RWPE1 (cell line): ENCODE measurements around the gene STIP1.

Source experiments
- CTCF ChIA-PET: fragments of 350-600 bp; sonication (Branson Sonifier 250); formaldehyde crosslinking; extraction: SDS; loops from one replicate; lab custom pipeline; 2021; lab: Yijun Ruan, JAX
- POLR2A ChIA-PET: fragments of 400-600 bp; formaldehyde crosslinking; extraction: SDS; loops from one replicate; lab custom pipeline; 2020; ENCODE audit warnings: antibody characterized with exemption; ENCODE audit not compliant: low non-redundant PET; lab: Yijun Ruan, JAX
- DNase-seq: peaks from one replicate; pipeline ENCODE4 v3.0.0; 2012; ENCODE audit warnings: low spot score
- H3K27ac ChIP-seq: fragments of 450-650 bp; 2 replicates; pipeline ENCODE4 v1.5.1; 2017
- CTCF ChIP-seq: fragments of 450-650 bp; conservative IDR thresholded peaks from 2 replicates; pipeline ENCODE4 v1.5.1; 2017; ENCODE audit warnings: low read depth, mild to moderate bottlenecking

Gene STIP1

GRCh38 chr11:64150051-64150450 is 35.9 kb upstream of the STIP1 start:
- TF ChIP-seq CTCF = no peak
- ChIA-PET POLR2A (no interaction called here), CTCF (interaction anchor here (0.5 to 4.6 kb wide), 6 partner anchors 11 to 150 kb away, joined by 3 to 45 read pairs (median 4); no protein-coding TSS in a partner anchor)
- no peak for DNase-seq
- no peak overlapping the region for H3K27ac ChIP-seq

GRCh38 chr11:64150481-64151239 is 35.3 kb upstream of the STIP1 start:
- no peak for DNase-seq
- ChIA-PET POLR2A (no interaction called here), CTCF (interaction anchor here (0.5 to 4.6 kb wide), 5 partner anchors 12 to 298 kb away, joined by 3 to 45 read pairs (median 5); no protein-coding TSS in a partner anchor)
- TF ChIP-seq CTCF = no peak
- no peak overlapping the region for H3K27ac ChIP-seq

- H3K27ac ChIP-seq = no peak overlapping the region
- DNase-seq = no peak
- ChIA-PET CTCF (interaction anchor here (4.6 kb wide), 1 partner anchor 151 kb away, joined by 45 read pairs; no protein-coding TSS in a partner anchor), POLR2A (no interaction called here)
- no peak for TF ChIP-seq CTCF
Observed at GRCh38 chr11:64151337-64151736, 34.6 kb upstream of the STIP1 start.

GRCh38 chr11:64152841-64153691 is 32.9 kb upstream of the STIP1 start:
- ChIA-PET POLR2A (interaction anchor here (0.7 kb wide), 1 partner anchor 11 kb away, joined by 3 read pairs; no protein-coding TSS in a partner anchor), CTCF (interaction anchor here (0.5 to 1.9 kb wide), 11 partner anchors 21 to 1002 kb away, joined by 3 to 14 read pairs (median 5); partner anchors contain the start of gene DNAJC4)
- H3K27ac ChIP-seq = peak overlapping the region; percentile 18
- TF ChIP-seq CTCF = peak; percentile 99
- DNase-seq = peak; percentile 85

GRCh38 chr11:64153812-64154211 is 32.2 kb upstream of the STIP1 start:
- peak overlapping the region; percentile 18; the same call in 1 of the 2 replicates for H3K27ac ChIP-seq
- no peak for TF ChIP-seq CTCF
- no peak for DNase-seq
- POLR2A ChIA-PET = interaction anchor here (0.7 kb wide), 1 partner anchor 10 kb away, joined by 3 read pairs; no protein-coding TSS in a partner anchor
- CTCF ChIA-PET = interaction anchor here (0.7 to 1.9 kb wide), 4 partner anchors 22 to 154 kb away, joined by 4 to 14 read pairs (median 5); partner anchors contain the start of gene DNAJC4
